ENCODE measurements around the gene LASP1. TPM values are rescaled to one million over a fixed set of nuclear protein-coding genes. Genes with fewer than 3 reads are reported as not detected.

The LASP1 gene
- total RNA-seq, 5 donors from 2014 or later (not counting 1 experiment from before 2014, with no cell fraction given), result 97.2 to 157 (median 122) TPM

- H3K4me1 ChIP-seq (ENCODE audit: control insufficient read depth in 1 of 2, extremely low read depth in 1 of 2, insufficient read depth in 2 of 2, low read length in 2 of 2), result peaks cover 5 to 22% of the 10 kb centered on the region in 2 experiments
- DNase-seq (no peak), ATAC-seq (replicated peaks in 1 of 4) (no peak)
- Mint-ChIP-seq H3K27ac (peak overlapping the region; percentile 53 to 66), H3K4me3 (no peak overlapping the region), H3K9me3 (no peaks in the 10 kb centered on the region), H3K36me3 (peaks cover 31% of the 10 kb centered on the region), H3K27me3 (no peaks in the 10 kb centered on the region), H3K4me1 (peaks cover 25 to 35% (median 27%) of the 10 kb centered on the region in 3 donors)
- no peaks in the 10 kb centered on the region for H3K27me3 ChIP-seq (replicated peaks in 1 of 2; ENCODE audit: control insufficient read depth in 2 of 2, extremely low read depth in 1 of 2, insufficient read depth in 2 of 2, low read length in 1 of 2)
- CTCF ChIA-PET, result no interaction called here
- POLR2A ChIA-PET, result no interaction called here
- no peak overlapping the region for H3K27ac ChIP-seq (ENCODE audit: low read length)
- WGBS (ENCODE audit: insufficient coverage), result 69% methylated on average over 2 of the region's 9 CpGs
- H3K4me3 ChIP-seq (ENCODE audit: control insufficient read depth in 1 of 2, extremely low read depth in 1 of 2, low read length in 1 of 2), result no peak overlapping the region
- H3K9me3 ChIP-seq, result no peaks in the 10 kb centered on the region
- H3K36me3 ChIP-seq (ENCODE audit: control insufficient read depth in 2 of 2, extremely low read depth in 1 of 2, insufficient read depth in 1 of 2, low read length in 1 of 2), result peaks cover 12 to 53% of the 10 kb centered on the region in 2 donors
Observed at GRCh38 chr17:38920374-38921291, 50.8 kb downstream of the LASP1 start.

DNA sequence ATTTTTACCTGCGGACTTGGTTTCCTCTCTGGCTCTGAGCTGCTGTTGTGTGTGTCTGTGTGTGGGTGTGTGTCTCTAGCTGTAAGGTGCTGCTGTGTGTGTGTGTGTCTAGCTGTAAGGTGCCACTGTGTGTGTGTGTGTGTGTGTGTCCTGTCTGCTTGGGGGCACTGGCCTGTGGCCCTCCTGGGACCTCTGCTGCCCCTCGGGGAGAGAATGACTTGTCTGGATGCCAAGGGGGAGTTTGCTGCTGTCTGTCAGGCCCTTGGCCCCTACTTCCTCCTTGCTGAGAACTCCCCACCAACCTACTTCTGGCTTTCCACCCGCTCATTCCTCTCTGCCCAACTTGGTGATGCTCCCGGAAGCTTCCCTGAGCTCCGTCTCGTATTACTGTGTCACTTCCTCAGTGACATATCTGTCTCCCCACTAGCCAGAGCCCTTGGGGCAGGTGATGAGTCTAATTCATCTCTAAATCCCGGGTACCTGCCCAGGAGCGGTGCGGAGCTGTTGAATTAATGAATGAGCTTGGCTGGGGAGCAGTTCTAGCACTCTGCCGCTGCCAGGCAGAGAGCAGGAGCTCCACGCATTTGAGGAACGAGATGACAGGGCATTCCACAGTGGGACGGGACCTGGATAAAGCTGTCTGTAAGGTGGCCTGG is 52.0 kb downstream of the LASP1 start:
- Mint-ChIP-seq H3K36me3 (peaks cover 23% of the 10 kb centered on the region), H3K27me3 (no peaks in the 10 kb centered on the region), H3K4me1 (peaks cover 32 to 43% (median 37%) of the 10 kb centered on the region in 3 donors), H3K27ac (peak overlapping the region; percentile 37 to 71), H3K4me3 (no peak overlapping the region), H3K9me3 (no peaks in the 10 kb centered on the region)
- CTCF ChIA-PET, result interaction anchor here in 1 of 2 donors (0.5 kb wide), 1 partner anchor 22 kb away, joined by 6 read pairs; no protein-coding TSS in a partner anchor
- DNase-seq (no peak), ATAC-seq (replicated peaks in 1 of 4) (no peak)
- POLR2A ChIA-PET, result interaction anchor here in 1 of 2 donors (0.7 kb wide), 1 partner anchor 92 kb away, joined by 3 read pairs; no protein-coding TSS in a partner anchor
- 82% methylated on average over 8 of the region's 13 CpGs for WGBS (ENCODE audit: insufficient coverage)
- Histone ChIP-seq H3K4me3 (ENCODE audit: control insufficient read depth in 1 of 2, extremely low read depth in 1 of 2, low read length in 1 of 2) (no peak overlapping the region), H3K27me3 (replicated peaks in 1 of 2; ENCODE audit: control insufficient read depth in 2 of 2, extremely low read depth in 1 of 2, insufficient read depth in 2 of 2, low read length in 1 of 2) (no peaks in the 10 kb centered on the region), H3K9me3 (no peaks in the 10 kb centered on the region), H3K4me1 (ENCODE audit: control insufficient read depth in 1 of 2, extremely low read depth in 1 of 2, insufficient read depth in 2 of 2, low read length in 2 of 2) (peaks cover 17 to 28% of the 10 kb centered on the region in 2 experiments), H3K27ac (ENCODE audit: low read length) (no peak overlapping the region), H3K36me3 (ENCODE audit: control insufficient read depth in 2 of 2, extremely low read depth in 1 of 2, insufficient read depth in 1 of 2, low read length in 1 of 2) (peaks cover 11 to 44% of the 10 kb centered on the region in 2 donors)

- Mint-ChIP-seq H3K27ac (peak overlapping the region in 1 of 2 donors; percentile 37), H3K4me3 (no peak overlapping the region), H3K27me3 (no peaks in the 10 kb centered on the region), H3K4me1 (peaks cover 30 to 41% (median 34%) of the 10 kb centered on the region in 3 donors), H3K36me3 (peaks cover 18% of the 10 kb centered on the region), H3K9me3 (no peaks in the 10 kb centered on the region)
- Histone ChIP-seq H3K36me3 (ENCODE audit: control insufficient read depth in 2 of 2, extremely low read depth in 1 of 2, insufficient read depth in 1 of 2, low read length in 1 of 2) (peaks cover 6 to 36% of the 10 kb centered on the region in 2 donors), H3K4me3 (ENCODE audit: control insufficient read depth in 1 of 2, extremely low read depth in 1 of 2, low read length in 1 of 2) (no peak overlapping the region), H3K4me1 (ENCODE audit: control insufficient read depth in 1 of 2, extremely low read depth in 1 of 2, insufficient read depth in 2 of 2, low read length in 2 of 2) (peaks cover 19 to 28% of the 10 kb centered on the region in 2 experiments), H3K27me3 (replicated peaks in 1 of 2; ENCODE audit: control insufficient read depth in 2 of 2, extremely low read depth in 1 of 2, insufficient read depth in 2 of 2, low read length in 1 of 2) (no peaks in the 10 kb centered on the region), H3K27ac (ENCODE audit: low read length) (peak overlapping the region; percentile 34), H3K9me3 (no peaks in the 10 kb centered on the region)
- 94% methylated on average over 3 of the region's 6 CpGs for WGBS (ENCODE audit: insufficient coverage)
- ChIA-PET CTCF (interaction anchor here in 1 of 2 donors (0.5 kb wide), 1 partner anchor 22 kb away, joined by 6 read pairs; no protein-coding TSS in a partner anchor), POLR2A (interaction anchor here in 1 of 2 donors (0.7 kb wide), 1 partner anchor 93 kb away, joined by 3 read pairs; no protein-coding TSS in a partner anchor)
- ATAC-seq (replicated peaks in 1 of 4) (no peak), DNase-seq (no peak)
Observed at GRCh38 chr17:38922538-38923297, 52.9 kb downstream of the LASP1 start.

DNA sequence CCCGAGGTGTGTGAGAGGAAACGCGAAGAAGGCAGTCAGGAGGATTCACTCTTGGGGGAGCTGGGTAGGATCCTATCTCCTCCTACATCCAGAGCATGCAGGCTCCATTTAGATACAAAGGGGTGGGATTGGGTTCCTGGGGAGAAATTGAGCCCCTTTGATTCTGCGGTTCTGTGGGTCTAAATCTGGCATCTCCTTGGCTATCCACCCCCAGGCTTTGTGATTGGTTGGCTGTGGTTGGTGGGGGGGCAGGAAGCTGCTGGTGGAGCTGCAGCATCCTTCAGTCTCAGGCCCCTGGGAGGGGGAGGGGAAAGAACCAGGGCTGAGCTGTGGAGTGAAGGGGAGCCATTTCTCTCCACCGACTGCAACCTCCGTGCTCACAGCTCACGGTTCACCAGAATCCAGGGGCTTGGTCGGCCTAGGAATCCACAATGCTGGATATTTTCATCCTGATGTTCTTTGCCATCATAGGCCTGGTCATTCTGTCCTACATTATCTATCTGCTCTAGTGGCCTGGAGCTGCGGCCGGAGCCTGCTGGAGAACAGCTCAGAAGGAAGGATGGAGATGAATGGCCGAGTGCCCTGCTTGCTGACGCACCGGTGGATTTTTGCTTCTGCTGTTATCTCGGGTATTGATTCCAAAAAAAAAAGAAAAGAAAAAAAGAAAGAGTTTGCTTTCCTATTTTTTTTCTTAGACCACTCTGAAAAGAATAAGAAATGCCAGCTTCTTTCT is 55.6 kb downstream of the LASP1 start, which contains the start of gene LASP1NB:
Gene LASP1NB, plus strand, starts transcription at position 352 of the 733 bp plus-strand sequence.
- H3K4me1 ChIP-seq (ENCODE audit: control insufficient read depth in 1 of 2, extremely low read depth in 1 of 2, insufficient read depth in 2 of 2, low read length in 2 of 2), result peaks cover 19 to 23% of the 10 kb centered on the region in 2 experiments
- ATAC-seq (replicated peaks in 1 of 4) (peak; percentile 74 to 83 (median 76)), DNase-seq (peak; percentile 26 to 76 (median 54))
- POLR2A ChIA-PET, result interaction anchor here (0.5 to 0.7 kb wide), 3 partner anchors 35 to 560 kb away, joined by 3 to 7 read pairs (median 3); no protein-coding TSS in a partner anchor
- Mint-ChIP-seq H3K4me1 (peaks cover 28 to 39% (median 31%) of the 10 kb centered on the region in 3 donors), H3K27ac (peak within 1 kb of the TSS; percentile 26 to 57), H3K36me3 (peaks cover 1% of the 10 kb centered on the region), H3K9me3 (no peaks in the 10 kb centered on the region), H3K27me3 (no peaks in the 10 kb centered on the region), H3K4me3 (peak within 1 kb of the TSS in 2 of 3 donors; percentile 0 to 68)
- WGBS (ENCODE audit: insufficient coverage), result 50% methylated on average over 4 of the region's 14 CpGs
- no peaks in the 10 kb centered on the region for H3K27me3 ChIP-seq (replicated peaks in 1 of 2; ENCODE audit: control insufficient read depth in 2 of 2, extremely low read depth in 1 of 2, insufficient read depth in 2 of 2, low read length in 1 of 2)
- peak within 1 kb of the TSS in 1 of 2 donors; percentile 39 for H3K4me3 ChIP-seq (ENCODE audit: control insufficient read depth in 1 of 2, extremely low read depth in 1 of 2, low read length in 1 of 2)
- peak within 1 kb of the TSS; percentile 29 for H3K27ac ChIP-seq (ENCODE audit: low read length)
- CTCF ChIA-PET, result interaction anchor here in 1 of 2 donors (1.0 to 1.4 kb wide), 5 partner anchors 32 to 254 kb away, joined by 3 to 7 read pairs (median 4); no protein-coding TSS in a partner anchor
- H3K9me3 ChIP-seq, result no peaks in the 10 kb centered on the region
- H3K36me3 ChIP-seq (ENCODE audit: control insufficient read depth in 2 of 2, extremely low read depth in 1 of 2, insufficient read depth in 1 of 2, low read length in 1 of 2), result peaks cover 0 to 9% of the 10 kb centered on the region in 2 donors

DNA sequence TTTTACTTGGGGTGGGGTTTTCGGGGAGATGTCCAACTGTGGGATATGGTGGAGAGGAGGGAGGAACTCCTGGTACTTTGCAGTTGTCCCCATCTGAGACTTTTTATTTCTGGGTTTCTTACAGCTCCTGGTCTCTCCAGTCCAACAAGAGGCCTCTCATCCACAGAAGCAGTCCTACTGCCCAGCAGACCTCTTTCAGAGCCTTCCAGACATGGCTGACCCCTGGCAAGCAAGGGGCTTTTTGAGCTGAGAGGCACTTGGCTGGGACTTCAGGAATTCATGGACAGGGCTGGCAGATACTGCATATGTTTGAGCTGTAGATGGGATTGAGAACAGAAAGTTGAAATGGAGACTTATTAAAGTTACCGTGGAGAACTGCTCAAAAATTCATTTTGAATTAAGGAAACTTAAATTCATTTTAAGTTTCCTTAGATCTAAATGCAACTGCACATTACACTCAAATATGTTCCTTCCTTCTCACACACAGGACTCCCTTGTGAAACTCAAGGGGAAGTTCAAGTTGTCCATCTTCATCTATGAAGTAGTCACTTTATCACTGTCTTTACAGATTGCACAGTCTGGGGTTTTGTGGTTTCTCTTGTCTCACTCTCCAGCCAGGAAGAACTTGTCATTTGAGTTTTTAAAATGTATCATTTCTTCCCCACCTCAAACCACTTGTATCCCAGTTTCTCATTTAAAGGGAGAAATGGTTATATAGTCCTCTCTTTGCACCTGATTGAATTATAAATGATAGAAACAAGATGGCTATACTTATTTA is 56.6 kb downstream of the LASP1 start:
- Histone ChIP-seq H3K4me3 (ENCODE audit: control insufficient read depth in 1 of 2, extremely low read depth in 1 of 2, low read length in 1 of 2) (no peak overlapping the region), H3K36me3 (ENCODE audit: control insufficient read depth in 2 of 2, extremely low read depth in 1 of 2, insufficient read depth in 1 of 2, low read length in 1 of 2) (peaks cover 0 to under 1% of the 10 kb centered on the region in 2 donors), H3K9me3 (no peaks in the 10 kb centered on the region), H3K4me1 (ENCODE audit: control insufficient read depth in 1 of 2, extremely low read depth in 1 of 2, insufficient read depth in 2 of 2, low read length in 2 of 2) (peaks cover 19 to 23% of the 10 kb centered on the region in 2 experiments), H3K27ac (ENCODE audit: low read length) (peak overlapping the region; percentile 5), H3K27me3 (replicated peaks in 1 of 2; ENCODE audit: control insufficient read depth in 2 of 2, extremely low read depth in 1 of 2, insufficient read depth in 2 of 2, low read length in 1 of 2) (no peaks in the 10 kb centered on the region)
- WGBS (ENCODE audit: insufficient coverage), result no CpG with 5 or more reads among the region's 2 CpGs
- DNase-seq, result peak in 1 of 35 experiments; percentile 27
- ChIA-PET CTCF (interaction anchor here in 1 of 2 donors (0.6 to 1.2 kb wide), 4 partner anchors 43 to 274 kb away, joined by 3 to 9 read pairs (median 5); partner anchors contain the start of gene RPL19), POLR2A (no interaction called here)
- H3K4me1 Mint-ChIP-seq, result peaks cover 26 to 35% (median 28%) of the 10 kb centered on the region in 3 donors
- H3K27ac Mint-ChIP-seq, result peak overlapping the region; percentile 26 to 56
- H3K9me3 Mint-ChIP-seq, result no peaks in the 10 kb centered on the region
- H3K36me3 Mint-ChIP-seq, result no peaks in the 10 kb centered on the region
- H3K4me3 Mint-ChIP-seq, result peak overlapping the region in 1 of 3 donors; percentile 68
- H3K27me3 Mint-ChIP-seq, result no peaks in the 10 kb centered on the region
- peak in 1 of 4 experiments; percentile 36 for ATAC-seq (replicated peaks in 1 of 4)
